K562 (cell line): ENCODE results near the gene ZCCHC14. TPM values are rescaled to one million over a fixed set of nuclear protein-coding genes. Genes with fewer than 3 reads are reported as not detected.

Experiments used
- CBFA2T3 ChIP-seq: fragments of 450-650 bp; IDR thresholded peaks from 2 replicates; pipeline ENCODE4 v1.6.1; 2017
- COPS2 ChIP-seq: fragments of 450-650 bp; conservative IDR thresholded peaks from 2 replicates; pipeline ENCODE4 v1.6.1; 2016; ENCODE audit warnings: mild to moderate bottlenecking, moderate library complexity
- ETV1 ChIP-seq: fragments of 450-650 bp; conservative IDR thresholded peaks from 2 replicates; pipeline ENCODE4 v1.6.1; 2016; ENCODE audit warnings: missing genetic modification characterization, control low read depth, low read depth, missing compliant biosample characterization
- HSF4 ChIP-seq: fragments of 250-450 bp; sonication (Bioruptor Pico); IDR thresholded peaks from 2 replicates; pipeline ENCODE4 v2.1.2; 2022; ENCODE audit warnings: mild to moderate bottlenecking, moderate library complexity, borderline replicate concordance
- MCM3 ChIP-seq: fragments of 450-650 bp; IDR thresholded peaks from 2 replicates; pipeline ENCODE4 v1.6.1; 2016
- MGA ChIP-seq: fragments of 450-650 bp; IDR thresholded peaks from 2 replicates; pipeline ENCODE4 v1.6.1; 2016; ENCODE audit warnings: mild to moderate bottlenecking, moderate library complexity
- NRF1 ChIP-seq, 2 experiments: fragments of 450-650 bp; IDR thresholded peaks in 1 of 2; conservative IDR thresholded peaks in 1 of 2; 2 replicates each; pipeline ENCODE4 v1.6.1; 2014; ENCODE audit warnings: mild to moderate bottlenecking in 2 of 2
- RCOR1 ChIP-seq, 2 experiments: IDR thresholded peaks; 2 replicates each; pipeline ENCODE4 v1.6.1; 2012; ENCODE audit warnings: low read depth in 2 of 2, low read length in 2 of 2, borderline replicate concordance in 1 of 2, improper control_type of control experiment in 1 of 2
- TEAD1 ChIP-seq, 2 experiments: fragments of 450-650 bp in 1 of 2; sonication (generic) in 1 of 2; formaldehyde crosslinking; IDR thresholded peaks; 2 replicates each; pipeline versions ENCODE4 v1.4.0 to v1.8.0; 2020 to 2022; ENCODE audit warnings: mild to moderate bottlenecking in 2 of 2, missing genetic modification reagents in 1 of 2
- U2AF1 ChIP-seq: fragments of 200-400 bp; formaldehyde crosslinking; optimal IDR thresholded peaks from 2 replicates; pipeline ENCODE3; 2017; ENCODE audit warnings: mild to moderate bottlenecking, low read depth, low read length, moderate library complexity
- YY1 ChIP-seq, 3 experiments: IDR thresholded peaks; 2 replicates each; pipeline ENCODE4 v1.6.1; 2011; ENCODE audit warnings: low read length in 2 of 3, mild to moderate bottlenecking in 2 of 3, moderate library complexity in 2 of 3, borderline replicate concordance in 1 of 3, control low read depth in 1 of 3, low read depth in 1 of 3; ENCODE audit not compliant: insufficient read depth in 3 of 3, insufficient replicate concordance in 2 of 3, control insufficient read depth in 1 of 3, insufficient read length in 1 of 3; ENCODE audit errors: extremely low read depth in 1 of 3
- ZC3H11A ChIP-seq: IDR thresholded peaks from 2 replicates; pipeline ENCODE4 v1.6.1; 2012; ENCODE audit warnings: low read depth, low read length, improper control_type of control experiment
- ZNF143 ChIP-seq: sonication (generic); formaldehyde crosslinking; IDR thresholded peaks from 2 replicates; pipeline ENCODE4 v1.9.0; 2022; ENCODE audit warnings: mild to moderate bottlenecking, missing genetic modification reagents
- polyA plus RNA-seq, 8 experiments: library from polyadenylated mRNA; depleted of rRNA in 4 of 8; stranded (reverse) in 5 of 8; unstranded in 3 of 8; fragments of >200 nt; fragmentation: Nextera tagmentation in 2 of 8; fragmentation: Illumina TruSeq in 1 of 8; extraction: Ambion mirVana in 2 of 8; extraction: Trizol in 1 of 8; gene quantifications; 2 replicates each; pipeline versions ENCODE4 v1.2.1 to v1.2.3, GENCODE V29; 2011 to 2014; ENCODE audit warnings: inconsistent platforms in 1 of 8, missing spikeins in 1 of 8
- total RNA-seq, 7 experiments: library from RNA; depleted of rRNA in 6 of 7; stranded (reverse); fragments of >200 nt in 6 of 7; fragmentation: Illumina TruSeq in 2 of 7; extraction: Trizol in 2 of 7; gene quantifications; 2 replicates each; pipeline versions ENCODE4 v1.2.1 to v1.2.3, GENCODE V29; 2011 to 2021; ENCODE audit warnings: low replicate concordance in 1 of 7
- TF ChIP-seq, protein P1 (sequence below): fragments of 450-650 bp; IDR thresholded peaks from 2 replicates; pipeline ENCODE4 v1.6.1; 2017; ENCODE audit warnings: antibody characterized with exemption

Gene ZCCHC14
- total and polyA plus RNA-seq, 9 of the 15 experiments (the other 6 are each of a cell fraction or from before 2014, with no cell fraction given), result 1.5 to 12.4 (median 2.9) TPM

DNA sequence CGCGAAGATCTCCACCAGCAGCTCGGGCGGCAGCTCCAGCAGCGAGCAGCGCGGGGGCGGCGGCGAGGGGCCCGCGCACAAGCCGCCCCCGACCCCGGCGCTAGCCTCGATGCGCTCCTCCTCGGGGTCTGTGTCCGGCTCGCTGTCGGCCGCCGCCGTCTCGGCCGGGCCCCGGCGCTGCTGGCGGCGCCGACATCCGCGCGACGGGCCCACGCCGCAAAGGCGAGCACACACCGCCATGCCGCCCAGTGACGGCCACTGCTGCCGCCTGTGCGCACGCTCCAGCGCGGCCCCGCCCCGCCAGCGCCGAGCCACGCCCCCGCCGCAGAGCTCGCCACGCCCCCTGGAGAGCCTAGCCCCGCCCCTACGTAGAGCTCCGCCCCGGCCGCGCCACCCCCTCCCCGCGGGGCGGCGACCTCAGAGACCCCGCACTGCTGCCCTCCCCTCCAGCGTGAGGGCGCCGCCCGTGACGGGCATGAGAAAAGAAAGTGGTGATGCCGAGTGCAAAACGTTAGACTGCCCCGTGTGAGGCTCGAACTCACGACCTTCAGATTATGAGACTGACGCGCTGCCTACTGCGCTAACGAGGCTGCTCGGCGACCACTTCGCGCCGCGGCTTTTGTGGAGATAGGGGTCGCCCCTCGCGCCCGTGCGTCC lies 109.2 kb downstream of the ZCCHC14 start, which contains the start of gene FBXO31 (continued):
- TF ChIP-seq, protein P1, sequence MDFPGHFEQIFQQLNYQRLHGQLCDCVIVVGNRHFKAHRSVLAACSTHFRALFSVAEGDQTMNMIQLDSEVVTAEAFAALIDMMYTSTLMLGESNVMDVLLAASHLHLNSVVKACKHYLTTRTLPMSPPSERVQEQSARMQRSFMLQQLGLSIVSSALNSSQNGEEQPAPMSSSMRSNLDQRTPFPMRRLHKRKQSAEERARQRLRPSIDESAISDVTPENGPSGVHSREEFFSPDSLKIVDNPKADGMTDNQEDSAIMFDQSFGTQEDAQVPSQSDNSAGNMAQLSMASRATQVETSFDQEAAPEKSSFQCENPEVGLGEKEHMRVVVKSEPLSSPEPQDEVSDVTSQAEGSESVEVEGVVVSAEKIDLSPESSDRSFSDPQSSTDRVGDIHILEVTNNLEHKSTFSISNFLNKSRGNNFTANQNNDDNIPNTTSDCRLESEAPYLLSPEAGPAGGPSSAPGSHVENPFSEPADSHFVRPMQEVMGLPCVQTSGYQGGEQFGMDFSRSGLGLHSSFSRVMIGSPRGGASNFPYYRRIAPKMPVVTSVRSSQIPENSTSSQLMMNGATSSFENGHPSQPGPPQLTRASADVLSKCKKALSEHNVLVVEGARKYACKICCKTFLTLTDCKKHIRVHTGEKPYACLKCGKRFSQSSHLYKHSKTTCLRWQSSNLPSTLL, result peak; percentile 73
- TF ChIP-seq RCOR1 (IDR thresholded peaks at IDR 0.05; ENCODE audit: borderline replicate concordance in 1 of 2, low read depth in 2 of 2, low read length in 2 of 2) (peak in 1 of 2 experiments; percentile 61; a peak in 1 of 4 replicates), MGA (no peak), HSF4 (no peak), MCM3 (no peak), NRF1 (conservative IDR thresholded peaks at IDR 0.05 in 1 of 2, IDR thresholded peaks at IDR 0.05 in 1 of 2) (peak; percentile 90 to 92; a peak in 2 of 4 replicates), COPS2 (no peak), YY1 (IDR thresholded peaks at IDR 0.05; ENCODE audit: borderline replicate concordance in 1 of 3, control insufficient read depth in 1 of 3, extremely low read depth in 1 of 3, insufficient read depth in 3 of 3, insufficient read length in 1 of 3, insufficient replicate concordance in 2 of 3, low read depth in 1 of 3, low read length in 2 of 3) (peak; percentile 50 to 92 (median 85)), CBFA2T3 (0 out of 2 replicates have a peak, but pooled peaks have one; percentile 12), U2AF1 (no peak), ZNF143 (no peak), ETV1 (peak; percentile 94), TEAD1 (CRISPR knock-in tag; IDR thresholded peaks at IDR 0.05) (0 out of 4 replicates have a peak, but pooled peaks of 1 of the 2 experiments have one; percentile 10), ZC3H11A (no peak)
